A172 (cell line): ENCODE results near the gene PPARD. TPM values are rescaled to one million over a fixed set of nuclear protein-coding genes. Genes with fewer than 3 reads are reported as not detected.
A peak's percentile ranks its signal among the peaks of the same experiment; 100 is the strongest.
"Not testable (repeated sequence)": the region's sequence is repeated elsewhere in the genome, so short reads cannot be mapped to it uniquely, and the experiment has no call there.

Source experiments
- DNase-seq: peaks from one replicate; pipeline ENCODE4 v3.0.0-alpha.2; 2015; ENCODE audit warnings: low spot score
- total RNA-seq: library from RNA; depleted of rRNA; stranded (reverse); fragments of >200 nt; shearing (Covaris generic); gene quantifications from 2 replicates; pipeline ENCODE4 v1.2.3, GENCODE V29; 2014

The PPARD gene
- total RNA-seq, 1 experiment from 2014 or later, result 7.2 TPM

DNA sequence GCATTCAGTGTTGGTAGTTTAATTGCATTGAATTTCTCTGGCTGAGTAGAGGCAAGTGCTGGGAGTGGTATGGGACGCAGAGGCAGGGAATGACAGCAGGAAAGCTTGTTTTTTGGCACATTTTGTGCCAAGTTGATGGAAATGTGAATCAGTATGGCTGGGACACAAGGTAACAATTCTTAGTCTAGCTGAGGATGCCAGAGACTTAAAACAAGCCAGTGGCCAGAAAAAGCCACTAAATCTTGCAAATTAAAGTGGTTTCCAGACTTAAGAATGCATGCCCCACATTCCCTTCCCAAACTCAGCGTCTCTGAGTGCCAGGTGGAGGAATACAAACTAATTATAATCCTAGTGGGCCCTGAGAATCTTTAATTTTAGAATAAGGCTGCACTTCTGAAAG, 35.9 kb downstream of the PPARD start:
- no peak for DNase-seq

DNA sequence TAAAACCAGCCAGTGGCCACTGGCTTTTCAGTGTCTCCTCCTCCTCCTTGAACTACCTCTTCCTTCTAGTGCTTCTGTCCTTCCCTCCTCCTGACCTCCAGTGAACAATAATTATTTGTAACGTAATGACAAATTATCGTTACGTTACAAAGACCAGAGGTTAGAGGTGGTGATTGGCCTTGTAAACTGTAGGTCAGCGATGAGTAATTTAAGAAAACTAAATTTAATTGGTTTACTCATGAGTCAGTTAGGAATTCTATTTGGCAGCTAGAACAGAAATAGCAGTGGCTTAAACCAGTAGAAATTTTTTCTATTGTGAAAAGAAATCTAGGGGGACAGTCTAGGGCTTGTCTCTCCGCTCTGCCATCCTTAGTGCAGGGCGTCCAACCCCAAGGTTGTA, 38.8 kb downstream of the PPARD start:
- peak; percentile 57 for DNase-seq

DNA sequence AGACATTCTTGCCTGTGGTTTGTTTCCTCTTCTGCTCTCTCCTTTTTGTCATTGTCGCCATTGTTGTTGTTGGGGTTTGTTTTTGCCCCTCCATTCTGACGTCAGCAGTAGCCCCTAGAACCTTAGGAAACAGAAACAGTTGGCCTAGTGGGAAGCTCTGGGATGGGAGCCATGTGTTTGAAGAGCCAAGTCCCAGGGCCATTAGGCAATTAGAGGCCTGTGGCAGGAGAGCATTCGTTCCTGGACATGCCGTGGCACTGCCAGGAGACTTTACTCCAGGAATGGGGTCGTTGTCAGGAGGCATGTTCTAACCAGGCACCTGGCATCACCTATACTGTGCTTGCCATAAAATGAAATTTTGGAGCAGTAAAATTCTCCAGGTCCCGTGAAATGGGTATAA, 39.7 kb downstream of the PPARD start:
- no peak for DNase-seq

DNA sequence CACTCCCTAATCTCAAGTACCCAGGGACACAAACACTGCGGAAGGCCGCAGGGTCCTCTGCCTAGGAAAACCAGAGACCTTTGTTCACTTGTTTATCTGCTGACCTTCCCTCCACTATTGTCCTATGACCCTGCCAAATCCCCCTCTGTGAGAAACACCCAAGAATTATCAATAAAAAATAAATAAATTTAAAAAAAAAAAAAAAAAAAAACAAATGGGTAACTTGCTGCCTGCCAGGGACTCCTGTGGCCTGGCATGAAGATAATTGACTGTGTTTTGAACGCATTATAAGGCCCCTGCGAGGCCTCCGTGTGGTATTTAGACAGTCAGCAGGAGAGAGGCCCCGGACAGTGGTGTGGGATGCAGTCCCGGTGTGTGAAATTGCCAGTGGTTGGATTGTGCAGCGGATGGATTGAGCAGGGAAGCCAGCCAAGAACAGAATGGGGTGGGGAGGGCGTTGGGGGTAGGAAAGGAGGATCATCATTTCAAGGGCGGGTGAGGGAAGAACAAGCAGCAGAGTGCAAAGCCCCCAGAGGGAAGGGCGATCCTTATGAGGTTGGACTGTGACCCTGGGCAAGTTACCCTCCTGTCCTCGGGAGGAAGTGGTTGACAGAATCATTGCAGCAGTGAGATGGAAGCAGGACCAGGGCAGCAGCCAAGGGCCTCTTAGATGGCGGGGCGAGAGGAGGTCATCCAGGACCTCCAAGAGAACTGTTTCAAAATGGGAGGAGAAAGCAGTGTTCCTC, 43.3 kb downstream of the PPARD start:
- DNase-seq, result no peak

DNA sequence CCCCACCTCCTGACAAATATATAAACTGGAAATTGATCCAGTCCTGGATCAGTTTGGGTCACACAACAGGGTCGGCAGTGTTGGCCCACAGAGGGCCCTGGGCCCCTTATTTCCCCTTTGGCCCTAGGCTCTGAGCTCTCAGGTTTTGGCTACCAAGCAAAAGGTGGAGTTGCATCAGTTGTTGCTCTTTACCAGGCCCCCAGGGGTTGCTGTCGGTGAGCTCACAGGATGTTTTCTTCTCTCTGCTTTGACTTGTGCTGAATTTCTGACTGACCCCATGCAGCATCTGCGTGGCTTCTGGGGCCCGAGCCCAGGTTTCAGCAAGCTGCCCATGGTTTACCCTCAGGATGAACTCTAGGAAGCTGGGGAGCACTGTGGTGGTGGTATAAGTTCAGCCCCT, 44.6 kb downstream of the PPARD start:
- DNase-seq, result no peak

DNA sequence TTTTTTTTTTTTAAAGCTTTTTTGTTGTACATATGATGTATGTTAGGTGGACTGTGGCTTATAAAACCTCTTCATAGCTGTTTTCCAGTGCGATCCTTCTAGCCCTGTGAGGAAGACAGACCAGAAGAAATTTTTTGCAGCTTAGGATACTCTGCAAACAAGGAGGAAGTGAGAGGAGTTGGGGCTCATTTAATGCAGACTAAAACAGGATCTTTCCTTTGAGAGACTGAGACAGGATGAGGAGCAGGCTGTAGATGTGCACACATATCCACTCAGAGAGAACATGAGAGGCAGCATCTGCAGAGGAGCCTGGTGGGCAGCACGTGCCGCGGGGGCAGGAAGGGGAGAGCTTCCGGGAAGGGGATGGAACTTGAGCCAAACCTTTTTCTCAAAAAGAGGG, 45.7 kb downstream of the PPARD start:
- DNase-seq, result no peak

DNA sequence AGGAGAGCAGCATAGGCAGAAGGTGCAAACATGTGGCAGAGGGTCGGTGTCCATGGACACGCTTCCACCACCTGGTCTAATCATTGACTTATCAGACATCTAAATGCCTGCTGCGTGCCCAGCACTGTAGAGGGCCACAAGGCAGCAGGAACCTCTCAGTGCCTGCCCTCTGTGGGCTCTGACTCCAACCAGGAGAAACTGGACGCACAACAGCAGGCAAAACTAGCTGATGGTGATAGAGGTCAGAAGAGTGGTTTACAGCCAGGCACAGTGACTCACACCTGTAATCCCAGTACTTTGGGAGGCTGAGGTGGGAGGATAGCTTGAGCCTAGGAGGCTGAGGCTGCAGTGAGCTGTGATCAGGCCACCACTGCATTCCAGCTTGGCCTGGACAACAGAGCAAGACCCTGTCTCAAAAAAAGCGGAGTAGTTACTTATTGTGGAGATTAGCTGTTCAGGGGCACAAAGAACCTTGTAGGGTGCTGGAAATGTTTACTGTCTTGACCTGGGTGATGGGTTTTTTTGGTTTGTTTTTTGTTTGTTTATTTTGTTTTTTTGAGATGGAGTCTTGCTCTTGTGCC, 46.5 kb downstream of the PPARD start:
- DNase-seq, result no peak

DNA sequence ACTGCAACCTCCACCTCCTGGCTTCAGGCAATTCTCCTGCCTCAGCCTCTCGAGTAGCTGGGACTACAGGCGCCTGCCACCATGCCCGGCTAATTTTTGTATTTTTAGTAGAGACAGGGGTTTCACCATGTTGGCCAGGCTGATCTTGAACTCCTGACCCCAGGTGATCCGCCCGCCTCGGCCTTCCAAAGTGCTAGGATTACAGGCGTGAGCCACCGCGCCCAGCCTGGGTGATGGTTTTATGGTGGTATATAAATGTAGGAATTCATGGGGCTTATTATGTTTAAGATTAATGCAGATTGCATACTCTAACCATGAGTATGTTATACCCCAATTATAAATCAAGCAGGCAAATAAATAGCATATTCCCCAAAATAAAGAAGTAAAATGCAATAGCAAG, 47.0 kb downstream of the PPARD start:
- not testable (repeated sequence) for DNase-seq

DNA sequence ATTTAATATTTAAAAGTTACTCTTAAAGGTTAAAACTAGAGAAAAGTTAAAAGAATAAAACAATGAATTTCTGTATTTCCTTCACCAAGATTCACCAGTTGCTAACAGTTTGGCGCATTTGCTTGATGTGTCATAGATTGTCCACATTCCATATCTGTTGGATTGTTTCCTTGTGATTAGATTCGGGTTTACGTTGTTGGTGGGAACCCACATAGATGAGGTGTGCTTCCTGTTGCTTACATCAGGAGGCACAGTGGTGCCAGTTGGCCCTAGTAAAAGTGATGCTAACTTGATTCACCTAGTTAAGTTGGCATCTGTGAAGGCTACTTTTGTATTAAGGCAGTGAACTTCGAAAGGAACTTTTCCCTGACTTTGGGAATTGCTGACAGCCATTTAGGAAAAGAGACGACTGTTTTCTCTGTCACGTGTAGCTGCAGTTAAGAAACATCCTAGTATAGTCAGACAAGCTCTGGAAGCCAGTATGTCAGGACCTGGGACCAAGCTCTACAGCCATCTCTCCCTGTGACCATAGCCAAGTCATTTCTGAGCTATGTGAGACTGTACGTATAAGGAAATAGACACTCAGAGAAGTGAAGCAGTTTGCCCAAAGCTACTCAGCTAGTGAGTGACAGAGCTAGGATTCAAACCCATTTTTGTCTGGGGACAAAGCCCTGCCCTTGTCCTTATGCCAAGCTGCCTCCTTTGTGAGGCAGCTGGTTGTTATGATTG, 49.0 kb downstream of the PPARD start:
- peak; percentile 96 for DNase-seq

DNA sequence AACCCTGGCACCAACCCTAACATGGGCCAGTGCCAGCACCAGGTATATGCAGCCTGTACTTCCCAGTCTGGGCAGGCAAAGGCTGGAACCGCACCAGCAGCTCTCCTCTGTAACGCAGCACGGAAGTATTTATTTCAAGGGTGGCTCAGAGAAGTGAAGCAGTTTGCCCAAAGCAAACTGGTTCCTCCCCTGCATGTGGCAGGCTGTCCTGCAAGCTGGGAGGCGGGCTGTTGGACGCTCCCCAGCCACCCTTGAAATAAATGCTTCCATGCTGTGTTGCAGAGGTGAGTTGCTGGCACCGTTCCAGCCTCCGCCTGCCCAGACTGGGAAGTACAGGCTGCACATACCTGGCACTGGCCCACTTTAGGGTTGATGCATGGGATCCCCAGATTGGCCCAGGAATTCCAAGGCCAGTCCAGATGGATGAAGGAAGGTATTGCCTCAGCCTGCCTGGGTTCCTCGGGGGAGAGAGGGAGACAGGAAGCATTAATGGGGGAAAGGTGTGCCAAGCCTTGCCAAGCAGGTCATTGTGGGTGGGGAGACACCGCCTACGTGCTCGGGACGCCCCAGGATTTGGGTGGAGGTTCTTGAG, 49.8 kb downstream of the PPARD start:
- no peak for DNase-seq

DNA sequence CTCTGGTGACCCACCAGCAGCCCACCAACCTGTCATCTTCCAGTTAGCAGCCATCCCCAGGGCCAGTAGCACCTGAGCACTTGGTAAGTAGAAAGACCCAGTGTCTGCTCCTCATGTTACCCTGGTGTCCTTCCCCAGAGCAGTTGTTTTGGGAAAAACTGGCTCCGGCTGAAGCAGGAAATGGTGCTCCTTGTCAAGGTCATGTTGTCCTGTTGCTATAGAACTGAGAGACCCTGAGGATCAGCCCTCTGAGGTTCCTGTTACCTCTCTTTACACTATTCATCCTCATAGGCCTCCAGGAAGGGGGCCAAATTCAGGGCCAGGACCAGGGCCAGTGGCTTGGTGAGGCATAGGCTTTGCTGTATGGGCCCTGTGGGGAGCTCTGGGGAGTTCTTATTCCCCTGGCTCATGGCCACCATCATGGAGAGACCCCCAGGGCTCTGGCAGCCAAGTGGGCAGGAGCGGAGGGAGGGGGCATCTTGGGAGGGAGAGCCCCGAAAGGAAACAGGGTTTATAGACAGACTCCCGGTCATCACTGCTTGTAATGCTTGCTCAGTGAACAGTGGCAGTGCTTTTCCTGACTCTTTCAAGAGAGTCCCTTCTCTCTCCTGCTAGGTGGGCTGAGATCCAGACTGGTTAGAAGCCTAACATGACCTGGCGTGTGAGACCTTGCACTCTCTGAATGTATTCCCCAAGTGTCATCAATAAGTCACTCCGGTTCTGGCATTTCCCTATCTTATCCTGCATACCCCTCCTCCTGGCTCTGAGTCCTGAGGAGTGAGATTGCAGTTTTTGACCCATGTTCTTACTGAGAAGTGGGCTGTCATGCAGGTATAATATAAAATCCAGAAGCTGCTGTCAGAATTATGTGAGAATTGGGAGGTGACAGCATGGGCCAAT, 50.7 kb downstream of the PPARD start:
- no peak for DNase-seq

DNA sequence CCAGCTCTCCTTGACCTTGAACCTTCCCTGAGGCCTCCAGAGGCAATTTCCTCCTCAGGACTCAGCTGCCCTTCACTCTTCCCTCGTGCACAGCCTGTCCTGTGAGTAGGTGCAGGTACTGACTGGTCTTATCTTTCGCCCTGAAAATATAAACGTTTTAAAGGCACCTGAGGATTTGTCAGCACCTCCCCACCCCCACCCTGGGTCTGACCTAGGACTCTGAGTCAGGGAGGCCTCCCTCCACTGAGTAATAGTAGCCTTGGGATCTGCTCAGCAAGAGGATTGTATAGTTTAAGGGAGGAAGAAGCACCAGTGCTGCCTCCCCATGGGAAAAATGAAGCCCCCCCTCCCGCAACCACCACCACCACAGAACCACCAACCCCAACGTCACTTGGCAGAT, 54.6 kb downstream of the PPARD start:
- DNase-seq, result no peak

DNA sequence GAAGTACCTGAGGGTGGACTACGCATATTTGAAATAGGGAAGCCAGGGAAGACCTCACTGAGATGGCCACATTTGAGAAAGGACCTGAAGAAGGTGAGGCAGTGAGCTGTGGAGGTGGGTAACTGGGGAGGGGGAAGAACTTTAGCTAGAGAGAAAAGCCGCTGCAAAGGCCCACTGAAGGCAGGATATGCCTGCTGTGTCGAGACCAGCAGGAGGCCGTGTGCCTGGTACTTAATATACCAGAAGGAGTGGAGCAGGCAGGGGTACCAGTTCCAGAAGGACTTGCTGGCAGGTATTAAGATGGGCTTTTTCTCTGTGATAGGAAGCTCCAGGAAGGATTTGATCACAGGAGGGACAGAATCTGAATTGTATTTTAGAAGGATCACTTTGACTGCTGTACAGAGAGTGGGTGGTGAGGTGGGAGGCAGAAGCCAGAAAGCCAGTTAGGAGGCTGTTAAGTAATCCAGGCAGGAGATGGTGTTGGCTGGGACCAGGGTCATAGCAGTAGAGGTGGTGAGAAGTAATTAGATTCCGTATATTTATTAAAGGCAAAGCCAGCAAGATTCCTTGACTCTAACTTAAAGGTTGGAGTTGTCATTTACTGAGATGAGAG, 55.6 kb downstream of the PPARD start:
- DNase-seq, result no peak

DNA sequence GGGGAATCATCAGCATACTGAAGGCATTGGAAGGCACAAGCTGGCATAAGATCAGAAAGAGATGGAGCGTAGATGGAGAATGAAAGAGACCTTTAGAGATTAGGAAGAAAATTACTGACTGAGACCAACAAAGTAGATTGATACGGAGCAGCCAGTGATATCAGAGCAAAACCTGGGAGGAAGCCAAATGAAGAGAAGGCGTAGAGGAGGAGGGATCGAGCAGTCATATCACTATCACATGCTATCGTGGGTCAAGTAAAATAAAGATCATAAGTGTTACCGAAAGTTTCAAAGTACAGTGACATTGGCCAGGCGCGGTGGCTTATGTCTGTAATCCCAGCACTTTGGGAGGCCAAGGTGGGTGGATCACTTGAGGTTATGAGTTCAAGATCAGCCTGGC, 56.2 kb downstream of the PPARD start:
- DNase-seq, result no peak

DNA sequence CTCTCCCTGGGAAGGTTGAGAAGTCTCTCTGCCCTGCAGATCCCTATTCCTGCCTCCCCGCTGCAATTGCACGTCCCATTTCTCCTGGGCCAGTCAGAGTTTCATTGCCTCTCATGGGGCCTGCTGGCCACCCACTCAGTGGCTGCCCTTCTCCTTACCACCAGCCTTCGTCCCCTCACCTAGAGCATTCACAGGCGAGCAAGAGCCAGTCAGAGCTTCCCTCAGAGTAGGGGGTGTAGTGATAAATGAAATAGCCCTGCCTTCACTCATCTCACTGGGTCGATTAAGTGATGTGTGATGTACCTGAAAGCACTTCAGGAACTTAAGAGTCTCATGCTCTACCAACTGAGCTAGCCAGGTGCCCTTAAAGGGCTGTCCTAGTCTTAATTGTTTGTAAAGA, 57.8 kb downstream of the PPARD start:
- DNase-seq, result no peak

DNA sequence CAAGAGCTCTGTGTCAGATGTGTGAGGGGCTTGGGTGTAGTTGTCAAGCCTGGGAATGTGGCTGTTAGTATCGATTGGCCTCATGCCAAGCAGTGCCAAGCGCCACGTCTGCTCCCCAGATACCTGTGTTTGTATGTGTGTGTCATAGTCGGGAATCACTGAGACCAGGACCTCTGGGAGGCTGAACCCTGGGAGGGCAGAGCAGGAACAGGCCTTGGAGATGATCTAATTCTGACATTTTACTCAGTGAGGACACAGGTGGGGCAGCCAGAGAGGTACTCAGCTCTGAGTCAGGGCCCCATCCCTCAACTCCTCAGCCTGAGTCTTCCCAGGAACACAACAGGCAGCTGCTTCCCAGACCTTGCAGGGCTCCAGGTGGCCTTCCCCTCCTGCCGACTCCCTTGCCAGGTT, 58.5 kb downstream of the PPARD start:
- peak; percentile 61 for DNase-seq

DNA sequence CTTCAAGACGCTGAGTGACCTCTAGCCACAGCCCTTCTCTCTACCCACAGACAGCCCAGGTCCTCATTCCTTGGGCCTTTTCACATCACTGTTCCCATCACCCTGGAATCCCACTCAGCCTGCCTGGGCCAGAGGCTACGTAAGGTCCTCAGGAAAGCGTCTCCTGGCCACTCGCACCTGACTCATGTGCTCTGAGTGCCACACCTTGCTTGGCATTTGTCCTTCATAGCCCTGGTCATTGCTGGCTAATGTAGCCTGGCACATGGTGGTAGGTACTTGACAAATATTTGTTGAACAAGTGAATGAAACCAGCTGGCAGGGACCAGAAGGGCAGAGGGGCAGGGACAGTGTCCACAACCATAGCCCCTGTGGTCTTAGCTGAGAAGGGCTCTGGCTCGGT, 59.2 kb downstream of the PPARD start:
- DNase-seq, result no peak

DNA sequence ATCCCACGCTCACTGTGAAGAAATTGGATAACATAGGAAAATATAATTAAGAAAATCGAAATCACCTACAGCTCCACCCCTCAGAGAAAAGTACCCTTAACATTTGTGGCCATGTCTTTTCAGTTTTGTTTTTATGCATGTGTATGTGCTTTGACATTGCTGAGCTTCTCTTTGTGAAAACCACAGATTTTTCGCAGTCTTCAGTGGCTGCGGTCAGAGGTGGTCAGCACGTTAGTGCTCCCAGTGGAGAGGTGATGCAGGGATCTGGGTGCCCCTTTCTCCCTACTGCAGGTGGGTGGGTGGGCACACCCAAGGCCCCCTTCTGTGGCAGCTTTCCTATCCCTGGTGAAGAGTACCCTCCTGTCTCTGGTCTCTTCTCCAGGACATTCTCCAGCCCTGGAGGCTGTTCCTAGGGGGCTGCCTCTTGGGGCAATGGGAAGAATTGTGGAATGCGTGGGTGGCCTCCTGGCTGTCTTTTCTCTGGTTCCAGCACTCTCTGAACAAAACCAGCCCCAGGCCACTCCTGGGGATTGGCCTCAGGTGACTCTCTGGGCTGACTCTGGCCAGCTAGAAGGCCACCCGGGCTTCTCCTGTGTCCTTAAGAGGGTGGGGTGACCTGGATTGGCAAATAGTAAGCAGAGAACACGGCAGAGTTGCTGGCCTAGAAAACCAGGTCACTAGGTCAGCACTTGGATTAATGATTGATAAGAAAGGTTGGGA, 59.9 kb downstream of the PPARD start:
- no peak for DNase-seq

DNA sequence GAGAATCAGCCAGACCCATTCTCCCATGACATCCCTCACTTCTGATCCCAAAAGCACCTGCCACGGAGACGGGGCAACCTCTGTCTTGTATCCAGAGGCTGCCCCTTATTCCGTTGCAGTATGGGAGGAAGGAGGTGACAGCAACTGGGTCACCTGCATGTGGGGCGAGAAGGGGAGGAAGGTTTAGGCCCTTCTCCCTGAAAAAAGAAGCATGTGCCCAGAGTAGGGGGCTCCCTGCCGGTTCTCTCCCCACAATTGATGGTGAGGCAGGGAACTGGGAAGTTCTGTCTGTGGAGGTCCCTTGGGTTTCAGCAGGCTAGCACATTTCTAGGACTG, 60.5 kb downstream of the PPARD start:
- DNase-seq, result no peak

DNA sequence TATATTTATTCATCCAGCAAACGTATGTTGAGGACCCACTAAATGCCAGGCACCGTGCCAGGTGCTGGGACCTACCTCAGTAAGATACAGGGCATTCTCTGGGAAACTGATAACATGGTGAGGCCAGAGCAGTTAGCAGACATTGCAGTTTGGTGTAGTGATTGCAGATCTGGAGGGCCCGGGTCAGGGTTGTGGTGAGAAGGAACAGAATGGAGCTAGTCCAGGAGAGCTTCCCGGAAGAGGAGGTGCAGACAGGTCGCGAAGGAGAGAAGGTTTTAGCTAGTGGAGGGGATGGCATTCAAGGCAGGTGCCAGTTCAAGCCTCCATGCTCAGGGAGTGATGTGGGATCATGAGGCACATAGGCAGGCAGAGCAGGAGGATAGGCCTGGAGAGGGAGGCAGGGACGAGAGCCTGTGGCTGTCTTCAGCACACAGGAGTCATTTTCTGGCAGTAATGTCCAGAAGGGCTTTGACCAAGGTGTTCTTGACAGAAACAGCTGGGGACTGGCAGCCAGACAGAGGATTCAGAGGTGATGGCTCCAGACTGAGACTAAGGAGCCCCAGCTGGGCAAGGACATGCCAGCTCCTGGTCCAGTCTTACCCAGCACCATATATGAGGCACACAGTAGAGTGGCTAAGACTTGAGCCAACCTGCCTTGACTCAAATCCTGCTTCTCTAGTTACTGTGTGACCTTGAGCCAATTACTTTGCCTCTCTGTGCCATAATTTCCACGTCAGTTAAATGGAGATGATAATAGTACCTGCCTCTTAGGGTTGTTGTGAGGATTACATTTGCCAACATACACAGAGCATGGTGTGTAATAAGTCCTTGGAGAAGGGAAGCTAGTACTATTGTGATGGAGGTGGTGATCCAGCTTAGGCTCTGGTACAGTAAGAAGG, 61.4 kb downstream of the PPARD start:
- no peak for DNase-seq
